ENCODE results near the gene GSTA3.
"Not testable (repeated sequence)": the region's sequence is repeated elsewhere in the genome, so short reads cannot be mapped to it uniquely, and the experiment has no call there.

GSTA3 gene

GRCh38 chr6:52868240-52868639 is 41.3 kb downstream of the GSTA3 start:
- TF ChIP-seq ZBTB7A (tag by site-specific recombination; IDR thresholded peaks at IDR 0.05; ENCODE audit: low read depth) (no peak), INSM2 (tag by site-specific recombination; IDR thresholded peaks at IDR 0.05) (no peak), GLI2 (tag by site-specific recombination; IDR thresholded peaks at IDR 0.05; ENCODE audit: borderline replicate concordance, low read depth) (no peak), EGR2 (tag by site-specific recombination; IDR thresholded peaks at IDR 0.05; ENCODE audit: low read depth) (no peak), BCL11B (tag by site-specific recombination; IDR thresholded peaks at IDR 0.05; ENCODE audit: low read depth) (no peak), ZNF510 (tag by site-specific recombination; IDR thresholded peaks at IDR 0.05; ENCODE audit: insufficient replicate concordance) (no peak), GLIS1 (tag by site-specific recombination; IDR thresholded peaks at IDR 0.05) (no peak), ZNF433 (tag by site-specific recombination; IDR thresholded peaks at IDR 0.05; ENCODE audit: low read depth) (no peak), ZNF121 (tag by site-specific recombination; IDR thresholded peaks at IDR 0.05) (no peak), ZNF449 (tag by site-specific recombination; IDR thresholded peaks at IDR 0.05) (no peak), ZNF639 (tag by site-specific recombination; IDR thresholded peaks at IDR 0.05) (no peak), ELK4 (IDR thresholded peaks at IDR 0.05; ENCODE audit: borderline replicate concordance, low read depth, low read length) (no peak), ZNF2 (tag by site-specific recombination; IDR thresholded peaks at IDR 0.05) (no peak), SP3 (tag by site-specific recombination; IDR thresholded peaks at IDR 0.05) (no peak), ZNF585B (tag by site-specific recombination; IDR thresholded peaks at IDR 0.05) (no peak), ZNF610 (tag by site-specific recombination; IDR thresholded peaks at IDR 0.05; ENCODE audit: borderline replicate concordance) (no peak), ZNF146 (tag by site-specific recombination; IDR thresholded peaks at IDR 0.05) (no peak)
- ChIA-PET CTCF (interaction anchor here (0.5 to 1.2 kb wide), 2 partner anchors 97 to 460 kb away, joined by 3 to 4 read pairs; no protein-coding TSS in a partner anchor), POLR2A (no interaction called here)
- no peak overlapping the region for H3K27ac ChIP-seq (ENCODE audit: extremely low read depth, low read depth, low read length)
- no peaks in the 10 kb centered on the region for H3K9me3 ChIP-seq (ENCODE audit: control insufficient read depth, insufficient read depth, low read depth, low read length)
- no peaks in the 10 kb centered on the region for H3K36me3 ChIP-seq (ENCODE audit: control insufficient read depth in 2 of 2, insufficient read depth in 1 of 2, low read length in 2 of 2)
- H3K4me1 ChIP-seq (ENCODE audit: control insufficient read depth, insufficient read depth, low read length) = no peaks in the 10 kb centered on the region
- H3K4me3 ChIP-seq (ENCODE audit: low read depth, low read length) = no peak overlapping the region

- CTCF ChIA-PET = interaction anchor here (1.6 kb wide), 1 partner anchor 134 kb away, joined by 3 read pairs; the partner anchor contains the start of gene GSTA4
- H3K9me3 ChIP-seq (ENCODE audit: control insufficient read depth, insufficient read depth, low read depth, low read length); H3K4me1 ChIP-seq (ENCODE audit: control insufficient read depth, insufficient read depth, low read length); H3K36me3 ChIP-seq (ENCODE audit: control insufficient read depth in 2 of 2, insufficient read depth in 1 of 2, low read length in 2 of 2); H3K27ac ChIP-seq (ENCODE audit: extremely low read depth, low read depth, low read length); POLR2A ChIA-PET; H3K4me3 ChIP-seq (ENCODE audit: low read depth, low read length): not testable (repeated sequence)
Measured at GRCh38 chr6:52861151-52861550, 48.3 kb downstream of the GSTA3 start.

- ChIA-PET CTCF (interaction anchor here (0.6 to 1.0 kb wide), 2 partner anchors 24 to 127 kb away, joined by 3 to 4 read pairs; no protein-coding TSS in a partner anchor), POLR2A (no interaction called here)
- TF ChIP-seq TSHZ1 (tag by site-specific recombination; IDR thresholded peaks at IDR 0.05; ENCODE audit: borderline replicate concordance) (no peak), ZNF155 (tag by site-specific recombination; IDR thresholded peaks at IDR 0.05) (no peak), ZNF548 (tag by site-specific recombination; IDR thresholded peaks at IDR 0.05) (no peak), ZNF555 (tag by site-specific recombination; conservative IDR thresholded peaks at IDR 0.05) (no peak), ZNF585B (tag by site-specific recombination; IDR thresholded peaks at IDR 0.05) (no peak), KLF7 (tag by site-specific recombination; IDR thresholded peaks at IDR 0.05; ENCODE audit: borderline replicate concordance) (no peak)
Measured at GRCh38 chr6:52858416-52858815, 51.1 kb downstream of the GSTA3 start.

More at GRCh38 chr6:52858416-52858815, 51.1 kb downstream of the GSTA3 start:
- Histone ChIP-seq H3K36me3 (ENCODE audit: control insufficient read depth in 2 of 2, insufficient read depth in 1 of 2, low read length in 2 of 2) (no peaks in the 10 kb centered on the region), H3K27ac (ENCODE audit: extremely low read depth, low read depth, low read length) (no peak overlapping the region), H3K9me3 (ENCODE audit: control insufficient read depth, insufficient read depth, low read depth, low read length) (no peaks in the 10 kb centered on the region), H3K4me1 (ENCODE audit: control insufficient read depth, insufficient read depth, low read length) (no peaks in the 10 kb centered on the region), H3K4me3 (ENCODE audit: low read depth, low read length) (no peak overlapping the region)
